Stimulated activated CD4-positive, alpha-beta T cell treated with anti-CD3 and anti-CD28 coated beads, TNF-alpha, amount 100 ng/mL, for 48 hours (primary cell): ENCODE results near the gene COBL.

Experiments used
- DNase-seq, 3 donors: peaks; one replicate each; pipeline ENCODE4 v3.0.0-alpha.2; 2020; ENCODE audit warnings: low read depth in 3 of 3

Gene COBL

DNA sequence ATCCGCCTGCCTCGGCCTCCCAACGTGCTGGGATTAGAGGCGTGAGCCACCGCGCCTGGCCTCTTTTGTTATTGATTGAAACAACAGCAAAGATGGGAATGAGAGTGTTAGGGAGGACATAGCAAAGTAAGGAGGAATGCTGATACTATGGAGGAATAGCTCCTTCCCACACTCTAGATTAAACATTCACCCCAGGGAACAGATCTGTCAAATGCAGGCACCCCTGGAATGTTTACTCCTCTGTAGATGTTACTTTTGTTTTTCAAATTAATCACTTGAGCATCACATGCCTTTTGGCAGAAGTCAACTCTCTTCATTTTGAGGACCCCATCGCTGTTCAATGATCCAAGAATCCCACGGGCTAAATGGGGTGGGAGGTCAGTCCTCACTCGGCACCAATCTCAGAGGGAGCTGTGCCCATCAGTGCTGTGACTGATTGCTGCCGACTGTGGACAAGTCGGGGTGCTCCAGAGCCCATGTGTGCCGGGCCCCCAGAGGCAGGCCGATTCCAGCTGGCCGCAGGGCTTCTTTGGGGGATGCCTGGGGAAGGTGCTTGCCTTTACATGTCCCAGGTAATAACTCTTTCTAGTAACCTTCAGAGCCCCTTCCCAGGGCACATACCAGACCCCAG, 10.2 kb upstream of the COBL start:
- no peak for DNase-seq

DNA sequence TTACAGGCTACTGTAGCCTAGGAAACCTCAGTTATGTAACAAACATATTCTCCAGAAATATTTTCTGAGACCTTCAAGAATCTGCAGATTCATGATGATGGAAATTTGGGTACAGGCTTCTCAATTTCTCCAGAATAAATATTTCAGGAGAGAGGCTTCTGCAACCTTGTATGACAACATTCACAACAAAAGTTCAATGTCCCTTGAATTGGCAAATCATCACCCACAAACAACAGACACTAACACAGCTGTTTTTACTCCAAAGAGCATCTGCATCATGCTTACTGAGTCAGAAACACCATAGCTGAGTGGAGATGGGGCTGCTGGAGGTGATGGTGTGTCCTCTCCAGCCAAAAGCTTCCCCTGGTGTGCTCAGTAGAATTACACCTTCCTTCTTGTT, 9.3 kb upstream of the COBL start:
- DNase-seq = no peak

- no peak for DNase-seq
Observed at GRCh38 chr7:51325261-51325676, 8.7 kb upstream of the COBL start.

GRCh38 chr7:51324206-51324898, 7.7 kb upstream of the COBL start:
- no peak for DNase-seq

DNA sequence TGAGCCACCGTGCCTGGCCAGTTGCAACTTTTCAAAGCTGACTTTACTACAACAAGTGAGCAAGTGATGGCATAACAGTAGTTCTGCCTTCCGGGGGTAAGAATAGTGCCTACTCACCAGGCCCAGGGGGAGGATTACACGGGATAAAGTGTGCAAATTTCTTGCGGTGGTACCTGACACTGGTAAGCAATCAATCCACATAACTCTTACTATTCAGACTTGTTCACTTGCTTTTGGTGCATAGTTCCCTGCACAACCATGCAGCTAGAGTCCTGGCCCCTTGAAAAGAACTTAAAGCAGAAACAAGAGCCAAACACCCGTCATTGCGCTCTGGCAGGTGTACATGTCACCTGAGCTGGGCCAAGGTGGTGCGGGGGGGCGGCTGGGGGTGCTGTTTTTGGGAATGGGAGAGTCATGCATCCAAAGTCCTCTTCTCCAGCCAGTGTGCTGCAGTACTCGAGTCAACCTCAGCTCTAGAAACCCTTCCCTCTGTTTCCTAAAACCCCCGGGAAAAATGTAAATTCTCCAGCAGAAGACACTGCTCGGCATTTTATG, 5.4 kb upstream of the COBL start:
- DNase-seq = no peak

DNA sequence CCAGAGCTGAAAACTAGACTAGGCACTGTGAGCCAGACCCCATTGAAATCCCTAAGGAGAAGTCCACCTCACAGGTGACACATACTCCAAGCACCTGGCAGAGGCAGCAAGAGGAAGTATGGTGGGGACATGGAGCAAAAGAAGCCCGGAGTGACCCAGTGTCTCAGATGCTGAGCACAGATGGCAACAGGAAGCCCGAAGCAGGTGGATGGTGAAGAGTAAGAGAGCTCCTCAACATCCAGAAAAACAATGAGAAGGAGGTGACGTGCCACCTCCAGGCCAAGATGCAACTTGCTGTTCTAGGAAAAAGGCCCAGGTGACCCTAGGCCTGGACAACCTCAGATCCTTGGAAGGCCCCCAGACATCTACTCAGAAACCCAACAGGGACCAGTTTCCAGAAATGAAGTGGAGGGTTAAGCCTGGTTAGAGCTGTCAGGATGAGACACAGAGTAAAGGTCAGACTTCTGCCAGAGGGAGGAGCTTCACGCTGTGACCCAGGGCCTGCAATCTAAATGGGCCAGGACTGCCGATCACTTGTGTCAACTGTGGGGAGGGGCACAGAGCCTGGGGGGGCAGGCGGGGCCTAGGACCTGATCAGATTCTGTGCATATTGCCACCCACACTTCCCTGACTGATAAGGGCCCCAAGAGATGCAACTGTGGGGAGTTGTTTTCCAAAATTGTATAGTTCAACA, 2.4 kb upstream of the COBL start:
- no peak for DNase-seq

DNA sequence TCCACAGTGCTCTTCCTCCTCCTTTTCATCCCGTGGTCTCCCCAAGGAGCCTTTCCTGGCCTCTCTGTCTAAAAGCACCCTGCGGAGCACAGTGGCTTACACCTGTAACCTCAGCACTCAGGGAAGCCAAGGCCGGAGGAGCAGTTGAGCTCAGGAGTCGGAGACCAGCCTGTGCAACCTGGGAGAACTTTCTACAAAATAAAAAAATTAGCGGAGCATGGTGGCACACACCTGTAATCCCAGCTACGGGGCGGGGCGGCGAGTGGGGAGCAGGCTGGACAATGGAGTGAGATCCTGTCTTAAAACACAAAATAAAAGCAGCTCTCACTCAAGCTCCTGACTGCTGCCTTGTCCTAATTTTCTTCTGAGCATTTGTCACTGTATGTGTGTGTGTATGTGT, 1.4 kb upstream of the COBL start:
- DNase-seq = no peak

DNA sequence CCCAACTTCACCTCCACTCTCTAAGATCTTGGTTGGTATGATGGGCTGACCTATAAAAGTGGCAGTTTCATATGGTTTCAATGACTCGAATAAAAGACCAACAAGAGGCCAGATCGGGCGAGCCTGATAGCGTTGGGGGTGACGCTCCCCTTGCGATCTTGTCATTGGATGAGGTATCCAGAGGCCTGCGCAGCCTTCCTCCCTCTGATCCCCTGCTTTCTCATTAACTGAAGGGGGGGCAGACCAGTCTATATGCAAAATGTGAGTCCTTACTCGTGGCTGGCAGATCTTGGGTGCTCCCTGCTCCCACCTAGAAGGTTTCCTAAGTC, 937 bp upstream of the COBL start:
- no peak for DNase-seq

- DNase-seq = no peak
Observed at GRCh38 chr7:51316262-51316665, 345 bp downstream of the COBL start.

GRCh38 chr7:51315393-51316261, 982 bp downstream of the COBL start:
- DNase-seq = no peak

DNA sequence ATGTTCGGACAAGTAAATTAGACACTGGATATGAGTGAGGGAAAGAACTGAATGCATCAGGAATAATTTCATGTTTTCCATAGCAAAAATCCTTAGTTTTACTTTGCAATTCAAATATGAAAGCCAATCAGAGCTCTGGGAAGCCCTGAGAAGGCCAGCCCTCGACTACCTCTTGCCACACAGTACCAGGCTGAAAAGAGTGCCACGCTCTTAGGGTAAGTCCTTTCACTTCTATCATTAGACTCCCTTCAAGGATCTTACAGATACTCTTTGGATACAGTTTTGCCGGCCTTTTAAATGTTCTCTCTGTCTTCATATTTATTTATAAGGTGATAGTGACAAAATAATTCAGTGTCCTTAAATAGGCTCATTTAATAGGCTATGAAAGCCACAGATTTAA, 1.9 kb downstream of the COBL start:
- DNase-seq = no peak

DNA sequence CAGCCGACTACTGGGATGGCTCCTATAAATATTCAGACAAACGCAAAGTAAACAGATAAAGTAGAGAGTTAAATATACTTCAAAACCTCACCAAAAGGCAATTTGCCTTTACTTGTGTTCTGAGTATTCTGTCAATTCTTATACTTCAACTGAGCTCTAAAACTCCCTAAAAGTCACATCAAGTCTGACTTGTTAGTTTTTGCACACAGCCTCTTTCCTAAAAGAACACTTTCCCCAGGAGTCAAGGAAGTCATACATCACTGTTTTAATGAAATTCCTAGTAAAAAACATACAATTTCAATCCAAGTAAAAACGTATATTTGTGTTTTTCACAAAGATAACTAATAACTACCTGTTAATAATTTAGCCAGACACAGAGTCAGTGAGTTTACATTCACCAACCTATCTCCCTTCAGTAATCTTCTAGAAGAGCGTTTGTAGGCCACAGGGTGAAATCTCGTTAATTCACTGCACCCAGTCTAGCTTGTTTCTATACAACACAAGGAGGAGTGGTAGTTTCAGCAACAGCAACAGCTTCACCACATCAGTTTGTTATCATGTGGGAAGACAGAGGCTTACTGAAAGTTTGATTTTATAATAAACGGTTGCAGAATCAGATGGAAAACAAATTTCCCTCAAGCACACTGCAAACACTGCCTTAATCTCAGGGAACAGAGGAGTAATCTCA, 2.7 kb downstream of the COBL start:
- no peak for DNase-seq

DNA sequence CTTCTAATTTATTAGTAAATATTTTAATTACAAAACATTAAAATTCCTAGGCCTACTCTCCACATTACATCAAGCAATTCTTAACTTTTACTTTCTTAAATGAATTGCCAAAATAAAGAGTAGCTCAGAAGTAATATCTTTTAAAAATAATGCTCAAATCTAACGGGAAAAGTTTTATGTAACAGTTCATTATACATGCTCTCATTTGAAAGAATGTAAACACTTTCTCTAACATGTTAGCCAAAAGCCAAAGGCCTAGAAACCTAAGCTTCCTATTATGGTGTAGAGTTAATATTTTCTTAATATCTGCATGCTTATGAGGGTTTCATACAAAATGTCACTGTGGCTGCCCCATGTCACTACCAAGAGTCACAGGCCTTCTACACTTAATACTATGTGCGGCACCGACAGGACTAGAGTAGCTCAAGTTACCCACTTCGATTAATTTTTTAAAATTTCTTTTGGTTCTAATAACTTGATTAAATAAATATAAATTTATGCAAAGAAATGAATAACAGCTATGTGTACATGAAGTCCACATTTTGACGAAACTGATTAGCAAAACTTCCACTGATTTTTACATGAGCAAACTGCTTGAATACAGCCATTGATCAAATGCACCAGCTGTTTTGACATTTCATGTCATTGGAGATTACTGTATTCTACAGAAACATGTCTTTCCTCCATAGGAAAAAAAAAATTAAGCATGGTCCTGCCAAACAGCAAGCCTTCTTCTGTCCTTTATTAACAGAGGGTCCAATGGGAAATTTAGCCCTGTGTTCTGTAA, 3.5 kb downstream of the COBL start:
- DNase-seq = no peak

- no peak for DNase-seq
Observed at GRCh38 chr7:51311166-51311565, 5.4 kb downstream of the COBL start.

GRCh38 chr7:51310131-51310583, 6.5 kb downstream of the COBL start:
- no peak for DNase-seq

GRCh38 chr7:51309361-51310130, 7.1 kb downstream of the COBL start:
- no peak for DNase-seq

- no peak for DNase-seq
Observed at GRCh38 chr7:51308696-51309095, 7.9 kb downstream of the COBL start.

DNA sequence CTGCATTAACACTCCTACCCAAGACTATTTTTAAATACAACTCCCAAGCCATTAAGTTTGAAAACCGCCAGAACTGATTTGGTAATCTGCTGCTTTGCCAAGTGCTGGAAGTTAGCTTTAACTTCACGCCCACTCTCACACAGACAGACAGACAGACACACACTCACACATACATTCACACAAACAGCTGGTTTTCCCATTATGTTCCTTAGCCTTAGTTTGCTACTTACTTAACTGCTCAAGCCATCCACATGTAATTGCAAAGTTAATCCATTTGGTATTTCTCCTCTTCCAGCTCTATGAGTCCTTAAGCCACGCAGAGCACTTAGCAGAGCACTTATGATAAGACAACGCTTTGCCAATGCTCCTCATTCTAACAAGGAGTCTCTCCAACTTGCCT, 8.3 kb downstream of the COBL start:
- no peak for DNase-seq

DNA sequence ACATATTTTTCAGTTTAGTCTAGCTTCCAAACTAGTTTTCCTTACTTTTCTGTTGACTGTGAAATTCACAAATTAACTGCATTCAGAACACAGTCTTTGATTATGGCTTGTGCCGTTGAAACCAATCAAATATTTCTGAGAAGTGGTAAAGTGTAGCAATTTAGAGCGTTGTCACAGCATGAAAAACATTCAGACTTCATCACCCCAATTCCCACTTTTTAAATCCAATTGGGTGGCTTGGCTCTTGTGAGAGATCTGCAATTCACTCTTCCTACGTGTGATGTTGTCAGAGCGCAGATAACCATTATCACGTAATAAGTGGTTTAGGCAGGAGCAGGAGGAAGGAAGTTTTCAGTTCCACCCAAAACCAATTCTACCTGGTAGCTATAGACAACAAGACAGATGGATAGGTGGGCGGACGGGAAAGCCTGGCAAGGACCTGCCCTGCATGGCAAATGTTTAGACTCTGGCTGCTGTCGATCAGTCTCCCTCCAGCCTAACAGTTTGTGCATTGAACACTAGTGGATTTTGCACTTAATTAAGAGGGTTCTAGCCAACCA, 8.9 kb downstream of the COBL start:
- no peak for DNase-seq
